HEK293 (cell line): Measurements from ENCODE around the gene AKT2.
A peak's percentile ranks its signal among the peaks of the same experiment; 100 is the strongest.

Experiments
- CTCF ChIA-PET: fragments of 350-600 bp; formaldehyde crosslinking; extraction: SDS; loops from one replicate; lab custom pipeline; 2021; ENCODE audit warnings: antibody characterized with exemption; lab: Yijun Ruan, JAX
- POLR2A ChIA-PET: fragments of 300-600 bp; formaldehyde crosslinking; extraction: SDS; loops from one replicate; lab custom pipeline; 2020; ENCODE audit warnings: antibody characterized with exemption, inconsistent platforms; lab: Yijun Ruan, JAX
- H3K27ac ChIP-seq: fragments of 200-500 bp; sonication (Bioruptor generic); 2 replicates; pipeline ENCODE4 v1.5.1; 2014; ENCODE audit warnings: low read depth, low read length, control low read depth, inconsistent platforms; ENCODE audit errors: extremely low read depth
- H3K36me3 ChIP-seq, 2 experiments: fragments of 200-500 bp in 1 of 2; sonication (Bioruptor generic) in 1 of 2; 1 replicate in 1 of 2; 2 replicates in 1 of 2; pipeline ENCODE4 v1.5.1; 2014 to 2017; ENCODE audit warnings: inconsistent platforms in 2 of 2, low read length in 2 of 2; ENCODE audit not compliant: control insufficient read depth in 2 of 2, insufficient read depth in 1 of 2
- H3K4me1 ChIP-seq: fragments of 200-500 bp; sonication (Bioruptor generic); 2 replicates; pipeline ENCODE4 v1.5.1; 2014; ENCODE audit warnings: mild to moderate bottlenecking, low read length, inconsistent platforms; ENCODE audit not compliant: control insufficient read depth, insufficient read depth
- H3K4me3 ChIP-seq: 2 replicates; pipeline ENCODE4 v1.5.1; 2011; ENCODE audit warnings: low read depth, mild to moderate bottlenecking, control low read depth, low read length, moderate library complexity
- H3K9me3 ChIP-seq: fragments of 200-500 bp; sonication (Bioruptor generic); 2 replicates; pipeline ENCODE4 v1.5.1; 2014; ENCODE audit warnings: low read depth, low read length, inconsistent platforms; ENCODE audit not compliant: control insufficient read depth, insufficient read depth
- PRDM2 ChIP-seq: fragments of 450-650 bp; formaldehyde crosslinking; IDR thresholded peaks from 2 replicates; pipeline ENCODE4 v1.5.1; 2016; ENCODE audit warnings: missing biosample characterization, missing genetic modification characterization, borderline replicate concordance
- SETDB1 ChIP-seq: IDR thresholded peaks from one replicate; pipeline ENCODE4 v1.6.1; 2017; ENCODE audit warnings: mild to moderate bottlenecking, low read length, moderate library complexity, mixed read lengths; ENCODE audit not compliant: insufficient read length
- ZBTB11 ChIP-seq: fragments of 450-650 bp; formaldehyde crosslinking; conservative IDR thresholded peaks from 2 replicates; pipeline ENCODE4 v1.5.1; 2016; ENCODE audit warnings: low read depth, missing biosample characterization, missing genetic modification characterization
- ZBTB8A ChIP-seq: fragments of 450-650 bp; formaldehyde crosslinking; IDR thresholded peaks from 2 replicates; pipeline ENCODE4 v1.5.1; 2016; ENCODE audit warnings: missing biosample characterization, missing genetic modification characterization
- ZFP3 ChIP-seq: fragments of 450-650 bp; formaldehyde crosslinking; IDR thresholded peaks from 2 replicates; pipeline ENCODE4 v1.5.1; 2016; ENCODE audit warnings: low read depth, missing biosample characterization, missing genetic modification characterization
- ZNF292 ChIP-seq: fragments of 450-650 bp; formaldehyde crosslinking; IDR thresholded peaks from 2 replicates; pipeline ENCODE4 v1.5.1; 2016; ENCODE audit warnings: low read depth, missing biosample characterization, missing genetic modification characterization, borderline replicate concordance
- ZNF335 ChIP-seq: fragments of 450-650 bp; formaldehyde crosslinking; conservative IDR thresholded peaks from 2 replicates; pipeline ENCODE4 v1.5.1; 2016; ENCODE audit warnings: missing biosample characterization, missing genetic modification characterization
- ZNF433 ChIP-seq: fragments of 450-650 bp; formaldehyde crosslinking; IDR thresholded peaks from 2 replicates; pipeline ENCODE4 v1.5.1; 2016; ENCODE audit warnings: missing biosample characterization, missing genetic modification characterization, low read depth
- ZNF449 ChIP-seq: fragments of 450-650 bp; formaldehyde crosslinking; IDR thresholded peaks from 2 replicates; pipeline ENCODE4 v1.5.1; 2017; ENCODE audit warnings: missing biosample characterization, mild to moderate bottlenecking, missing genetic modification characterization, moderate library complexity
- ZNF521 ChIP-seq: fragments of 450-650 bp; formaldehyde crosslinking; IDR thresholded peaks from 2 replicates; pipeline ENCODE4 v1.5.1; 2017; ENCODE audit warnings: missing biosample characterization, mild to moderate bottlenecking, missing genetic modification characterization
- ZNF558 ChIP-seq: fragments of 450-650 bp; formaldehyde crosslinking; IDR thresholded peaks from 2 replicates; pipeline ENCODE4 v1.5.1; 2016; ENCODE audit warnings: missing biosample characterization, missing genetic modification characterization
- ZNF580 ChIP-seq: fragments of 450-650 bp; formaldehyde crosslinking; IDR thresholded peaks from 2 replicates; pipeline ENCODE4 v1.5.1; 2016; ENCODE audit warnings: missing biosample characterization, missing genetic modification characterization
- ZNF624 ChIP-seq: fragments of 450-650 bp; formaldehyde crosslinking; IDR thresholded peaks from 2 replicates; pipeline ENCODE4 v1.5.1; 2017; ENCODE audit warnings: missing biosample characterization, missing genetic modification characterization
- ZNF664 ChIP-seq: fragments of 450-650 bp; formaldehyde crosslinking; IDR thresholded peaks from 2 replicates; pipeline ENCODE4 v1.5.1; 2016; ENCODE audit warnings: missing biosample characterization, missing genetic modification characterization

AKT2 gene

DNA sequence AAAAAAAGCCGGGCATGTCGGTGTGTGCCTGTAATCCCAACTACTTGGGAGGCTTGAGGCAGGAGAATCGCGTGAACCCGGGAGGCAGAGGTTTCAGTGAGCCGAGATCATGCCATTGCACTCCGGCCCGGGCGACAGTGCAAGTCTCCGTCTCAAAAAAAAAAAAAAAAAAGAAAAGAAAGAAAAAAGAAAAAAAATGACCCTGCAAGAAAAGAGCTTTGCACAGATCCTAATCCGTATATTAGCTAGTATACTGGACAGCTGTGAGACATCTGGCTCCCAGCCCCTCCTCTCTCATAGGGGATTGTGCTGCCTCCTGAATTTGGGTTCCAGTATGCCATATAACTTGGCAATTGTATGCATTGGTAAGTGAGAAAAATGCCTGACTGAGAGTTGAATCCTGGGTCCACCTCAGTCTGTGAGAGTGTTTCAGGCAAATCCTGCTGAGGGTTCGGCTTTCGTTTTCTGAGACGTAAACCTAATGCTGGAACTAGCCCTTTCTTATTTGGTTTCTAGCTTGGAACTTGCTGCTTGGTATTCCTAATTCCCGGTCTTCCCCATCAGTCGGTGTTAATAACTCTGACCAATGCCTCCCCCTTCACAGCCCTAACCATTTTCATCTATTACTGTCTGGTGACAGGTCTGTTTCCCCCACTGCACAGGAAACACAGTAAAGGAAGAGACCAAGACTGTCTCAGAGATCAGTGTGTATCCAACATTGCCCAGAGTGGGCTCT is 1.3 kb upstream of the AKT2 start (continued):
- no peak for TF ChIP-seq ZBTB11 (tag by site-specific recombination)
- TF ChIP-seq ZBTB8A (tag by site-specific recombination) = no peak
- TF ChIP-seq ZNF521 (tag by site-specific recombination) = no peak
- no peak for TF ChIP-seq PRDM2 (tag by site-specific recombination)
- TF ChIP-seq ZNF335 (tag by site-specific recombination) = peak; percentile 36; the same call in 1 of the 2 replicates
- no peak for TF ChIP-seq ZNF433 (tag by site-specific recombination)
- no peak for TF ChIP-seq ZNF580 (tag by site-specific recombination)
- no peak for TF ChIP-seq ZNF624 (tag by site-specific recombination)
- no peak for TF ChIP-seq ZNF449
- TF ChIP-seq SETDB1 = no peak
- TF ChIP-seq ZNF292 (tag by site-specific recombination) = no peak

- H3K4me3 ChIP-seq = peak overlapping the region; percentile 71
- H3K36me3 ChIP-seq = peaks cover 21 to 22% of the 10 kb centered on the region in 2 experiments
- ChIA-PET POLR2A (interaction anchor here (0.5 to 3.3 kb wide), 10 partner anchors 9 to 1414 kb away, joined by 3 to 10 read pairs (median 6); partner anchors contain the start of genes C19orf47, PLD3 and SERTAD1), CTCF (interaction anchor here (0.5 to 1.5 kb wide), 3 partner anchors 20 to 168 kb away, joined by 3 to 7 read pairs (median 3); no protein-coding TSS in a partner anchor)
- H3K4me1 ChIP-seq = peaks cover 46% of the 10 kb centered on the region
- H3K27ac ChIP-seq = peak overlapping the region; percentile 99
- H3K9me3 ChIP-seq = no peaks in the 10 kb centered on the region
- TF ChIP-seq ZNF433 (tag by site-specific recombination) (no peak), ZNF558 (no peak), PRDM2 (tag by site-specific recombination) (no peak), ZFP3 (no peak), ZNF664 (tag by site-specific recombination) (no peak)
These were observed 449 bp upstream of the AKT2 start for GRCh38 chr19:40285353-40286234.
